ENCODE measurements around the gene PWWP2B. TPM values are rescaled to one million over a fixed set of nuclear protein-coding genes. Genes with fewer than 3 reads are reported as not detected.

PWWP2B gene
- total and polyA plus RNA-seq, 10 of the 15 experiments (the other 5 are each of a cell fraction or from before 2014, with no cell fraction given), result 0.04 to 0.87 (median 0.35) TPM; not detected in 4

GRCh38 chr10:132390170-132390920 is 6.7 kb upstream of the PWWP2B start (continued):
- TF ChIP-seq ZBED1 (IDR thresholded peaks at IDR 0.05; ENCODE audit: borderline replicate concordance), result no peak
- TF ChIP-seq ZSCAN29 (IDR thresholded peaks at IDR 0.05), result no peak
- no peak for TF ChIP-seq SP1 (IDR thresholded peaks at IDR 0.05; ENCODE audit: low read depth, low read length)
- TF ChIP-seq CBFB (IDR thresholded peaks at IDR 0.05; ENCODE audit: low read depth), result no peak

GRCh38 chr10:132390921-132391675 is 5.9 kb upstream of the PWWP2B start:
- ChIA-PET POLR2A (no interaction called here), SMC1A (ENCODE audit: uncharacterized antibody, unreplicated experiment) (interaction anchor here (1.0 kb wide), 1 partner anchor 61 kb away, joined by 3 read pairs; no protein-coding TSS in a partner anchor), CTCF (interaction anchor here (1.2 kb wide), 1 partner anchor 52 kb away, joined by 3 read pairs; no protein-coding TSS in a partner anchor), RAD21 (ENCODE audit: unreplicated experiment) (interaction anchor here (1.0 kb wide), 1 partner anchor 32 kb away, joined by 3 read pairs; no protein-coding TSS in a partner anchor)
- intact Hi-C loops (cut with micrococcal nuclease; ENCODE audit: unreplicated experiment) (no loop called here), in situ Hi-C loops (cut with MboI) (no loop called here)
- peaks cover 0 to 3% of the 10 kb centered on the region in 2 experiments; a peak in 3 of 4 replicates for H3K27me3 ChIP-seq (replicated peaks in 1 of 2; ENCODE audit: control insufficient read depth in 2 of 2, insufficient read depth in 2 of 2, low read length in 1 of 2)
- H3K36me3 ChIP-seq (ENCODE audit: control insufficient read depth in 2 of 2, insufficient read depth in 2 of 2, low read length in 1 of 2), result no peaks in the 10 kb centered on the region
- H2AFZ ChIP-seq (ENCODE audit: control insufficient read depth, low read depth, low read length), result no peak overlapping the region
- 51% methylated on average over 19 of the region's 19 CpGs for WGBS (ENCODE audit: insufficient coverage, insufficient replicate concordance, low lambda C conversion rate, missing lambda C conversion rate)
- DNase-seq (ENCODE audit: low read depth, low spot score) (no peak), FAIRE-seq (no peak), ATAC-seq (no peak)
- no peaks in the 10 kb centered on the region for H3K79me2 ChIP-seq (ENCODE audit: control insufficient read depth, insufficient read depth, low read length)
- H3K27ac ChIP-seq (ENCODE audit: control insufficient read depth, insufficient read depth), result no peak overlapping the region
- no peaks in the 10 kb centered on the region for H3K9me3 ChIP-seq (replicated peaks; ENCODE audit: control insufficient read depth, insufficient read depth, low read length)
- H3K4me1 ChIP-seq (ENCODE audit: control insufficient read depth, insufficient read depth, low read length), result no peaks in the 10 kb centered on the region; the same call in 1 of the 2 replicates
- H3K4me2 ChIP-seq (ENCODE audit: control insufficient read depth, insufficient read depth), result no peak overlapping the region
- no peak overlapping the region for H3K4me3 ChIP-seq
- no peaks in the 10 kb centered on the region for H4K20me1 ChIP-seq (ENCODE audit: control insufficient read depth, insufficient read depth)
- no peak overlapping the region for H3K9ac ChIP-seq (ENCODE audit: control insufficient read depth, insufficient read depth, low read length)
- BruUV-seq (replicated peaks), result no TSS peak
- TF ChIP-seq ZNF24 (IDR thresholded peaks at IDR 0.05) (no peak), CEBPB (IDR thresholded peaks at IDR 0.05; ENCODE audit: borderline replicate concordance in 1 of 2, low read depth in 2 of 2, low read length in 2 of 2) (no peak), IRF3 (IDR thresholded peaks at IDR 0.05) (no peak), IRF5 (IDR thresholded peaks at IDR 0.05; ENCODE audit: borderline replicate concordance) (no peak), BCL3 (IDR thresholded peaks at IDR 0.05; ENCODE audit: borderline replicate concordance, insufficient read depth, low read depth, low read length, poor library complexity, severe bottlenecking) (no peak), ZBTB40 (IDR thresholded peaks at IDR 0.05; ENCODE audit: borderline replicate concordance) (no peak), ZNF274 (IDR thresholded peaks at IDR 0.05; ENCODE audit: insufficient read depth, insufficient read length) (no peak), RELA (IDR thresholded peaks at IDR 0.05; ENCODE audit: borderline replicate concordance, partially characterized antibody) (no peak)
